BE2C (cell line): ENCODE data around the gene GARIN5B.
A peak's percentile ranks its signal among the peaks of the same experiment; 100 is the strongest.

Source experiments
- DNase-seq: peaks from one replicate; pipeline ENCODE4 v3.0.0-alpha.2; 2020
- H3K27me3 ChIP-seq: fragments of 250-450 bp; sonication (Bioruptor Pico); 2 replicates; pipeline ENCODE4 v1.5.1; 2020; ENCODE audit warnings: mild to moderate bottlenecking
- H3K36me3 ChIP-seq: fragments of 250-450 bp; sonication (Bioruptor Pico); 2 replicates; pipeline ENCODE4 v1.5.1; 2020; ENCODE audit warnings: mild to moderate bottlenecking
- H3K4me1 ChIP-seq: fragments of 250-450 bp; sonication (Bioruptor Pico); 2 replicates; pipeline ENCODE4 v1.5.1; 2020
- H3K4me3 ChIP-seq: 2 replicates; pipeline ENCODE4 v1.5.1; 2011; ENCODE audit warnings: low read depth, low read length
- H3K9me3 ChIP-seq: fragments of 250-450 bp; sonication (Bioruptor Pico); 2 replicates; pipeline ENCODE4 v1.5.1; 2020
- CTCF ChIP-seq: IDR thresholded peaks from 2 replicates; pipeline ENCODE4 v1.5.1; 2012; ENCODE audit warnings: mild to moderate bottlenecking, low read depth, low read length

GARIN5B gene

GRCh38 chr19:55354698-55355212, 8.3 kb downstream of the GARIN5B start, which contains the start of gene COX6B2:
COX6B2 (minus strand) TSS chr19:55354719; CDS start chr19:55354521, 198 bp downstream.
- Histone ChIP-seq H3K4me3 (peak within 1 kb of the TSS; percentile 39), H3K9me3 (no peaks in the 10 kb centered on the region), H3K4me1 (no peaks in the 10 kb centered on the region; the same call in 1 of the 2 replicates), H3K36me3 (no peaks in the 10 kb centered on the region), H3K27me3 (peaks cover 42% of the 10 kb centered on the region)
- no peak for TF ChIP-seq CTCF
- DNase-seq, result no peak

- TF ChIP-seq CTCF, result no peak
- H3K4me1 ChIP-seq, result no peaks in the 10 kb centered on the region; the same call in 1 of the 2 replicates
- peak; percentile 82 for DNase-seq
- peak overlapping the region; percentile 39 for H3K4me3 ChIP-seq
- no peaks in the 10 kb centered on the region for H3K9me3 ChIP-seq
- peaks cover 42% of the 10 kb centered on the region for H3K27me3 ChIP-seq
- H3K36me3 ChIP-seq, result no peaks in the 10 kb centered on the region
Observed at GRCh38 chr19:55353803-55354697, 9.0 kb downstream of the GARIN5B start.

GRCh38 chr19:55353356-55353802, 9.7 kb downstream of the GARIN5B start:
- DNase-seq, result no peak
- no peak for TF ChIP-seq CTCF
- H3K4me3 ChIP-seq, result peak overlapping the region; percentile 39
- no peaks in the 10 kb centered on the region for H3K36me3 ChIP-seq
- no peaks in the 10 kb centered on the region for H3K9me3 ChIP-seq
- no peaks in the 10 kb centered on the region for H3K4me1 ChIP-seq
- peaks cover 42% of the 10 kb centered on the region for H3K27me3 ChIP-seq

- no peaks in the 10 kb centered on the region for H3K4me1 ChIP-seq
Observed at GRCh38 chr19:55352549-55353145, 10.4 kb downstream of the GARIN5B start.

GRCh38 chr19:55352040-55352439, 11.0 kb downstream of the GARIN5B start:
- no peak overlapping the region for H3K4me3 ChIP-seq
- TF ChIP-seq CTCF, result no peak
- DNase-seq, result no peak
- H3K4me1 ChIP-seq, result no peaks in the 10 kb centered on the region
- H3K27me3 ChIP-seq, result peaks cover 42% of the 10 kb centered on the region
- H3K36me3 ChIP-seq, result no peaks in the 10 kb centered on the region
- H3K9me3 ChIP-seq, result no peaks in the 10 kb centered on the region

More at GRCh38 chr19:55352549-55353145, 10.4 kb downstream of the GARIN5B start:
- Histone ChIP-seq H3K4me3 (no peak overlapping the region), H3K27me3 (peaks cover 42% of the 10 kb centered on the region), H3K9me3 (no peaks in the 10 kb centered on the region), H3K36me3 (no peaks in the 10 kb centered on the region)
- TF ChIP-seq CTCF, result no peak
- no peak for DNase-seq
